Hematopoietic multipotent progenitor cell (in vitro differentiated cells): Measurements from ENCODE around the gene DAZAP1. TPM values are rescaled to one million over a fixed set of nuclear protein-coding genes. Genes with fewer than 3 reads are reported as not detected.

Experiments
- DNase-seq, 3 donors: peaks; one replicate each; pipeline ENCODE4 v3.0.0-alpha.2; 2011 to 2015; ENCODE audit warnings: low read depth in 2 of 3, low spot score in 2 of 3
- total RNA-seq: library from RNA; depleted of rRNA; stranded (reverse); fragments of >200 nt; gene quantifications from one replicate; pipeline ENCODE4 v1.2.3, GENCODE V29; 2012

Gene DAZAP1
- total RNA-seq, 1 donor, result 46.9 TPM

- no peak for DNase-seq
These were observed 31.0 kb upstream of the DAZAP1 start for GRCh38 chr19:1376415-1376805.

GRCh38 chr19:1377176-1377964 is 30.0 kb upstream of the DAZAP1 start:
- DNase-seq, result no peak

- no peak for DNase-seq
These were observed 29.2 kb upstream of the DAZAP1 start for GRCh38 chr19:1377965-1378785.

- DNase-seq, result no peak
These were observed 28.1 kb upstream of the DAZAP1 start for GRCh38 chr19:1379126-1379905.

GRCh38 chr19:1379961-1380489 is 27.4 kb upstream of the DAZAP1 start:
- no peak for DNase-seq

- DNase-seq, result no peak
These were observed 25.1 kb upstream of the DAZAP1 start for GRCh38 chr19:1382250-1382649.

GRCh38 chr19:1383017-1383311 is 24.4 kb upstream of the DAZAP1 start:
- no peak for DNase-seq

GRCh38 chr19:1383312-1384084 is 23.9 kb upstream of the DAZAP1 start, which contains the start of gene NDUFS7:
Gene NDUFS7 (plus strand): TSS chr19:1383907. CDS start chr19:1383927, 20 bp downstream.
- DNase-seq, result peak; percentile 91 to 100 (median 92)

- no peak for DNase-seq
These were observed 23.3 kb upstream of the DAZAP1 start for GRCh38 chr19:1384085-1384462.

- peak in 2 of 3 donors; percentile 67 to 89 for DNase-seq
These were observed 22.8 kb upstream of the DAZAP1 start for GRCh38 chr19:1384478-1385110.

- no peak for DNase-seq
These were observed 21.6 kb upstream of the DAZAP1 start for GRCh38 chr19:1385816-1386215.

GRCh38 chr19:1386945-1387683 is 20.3 kb upstream of the DAZAP1 start:
- no peak for DNase-seq

GRCh38 chr19:1387684-1388636 is 19.4 kb upstream of the DAZAP1 start:
- no peak for DNase-seq

- no peak for DNase-seq
These were observed 18.8 kb upstream of the DAZAP1 start for GRCh38 chr19:1388637-1389026.

- DNase-seq, result no peak
These were observed 18.1 kb upstream of the DAZAP1 start for GRCh38 chr19:1389033-1389940.

- DNase-seq, result no peak
These were observed 16.4 kb upstream of the DAZAP1 start for GRCh38 chr19:1390890-1391423.

- DNase-seq, result no peak
These were observed 15.0 kb upstream of the DAZAP1 start for GRCh38 chr19:1392407-1392806.
